Measurements from ENCODE around the gene PKD2.

DNA sequence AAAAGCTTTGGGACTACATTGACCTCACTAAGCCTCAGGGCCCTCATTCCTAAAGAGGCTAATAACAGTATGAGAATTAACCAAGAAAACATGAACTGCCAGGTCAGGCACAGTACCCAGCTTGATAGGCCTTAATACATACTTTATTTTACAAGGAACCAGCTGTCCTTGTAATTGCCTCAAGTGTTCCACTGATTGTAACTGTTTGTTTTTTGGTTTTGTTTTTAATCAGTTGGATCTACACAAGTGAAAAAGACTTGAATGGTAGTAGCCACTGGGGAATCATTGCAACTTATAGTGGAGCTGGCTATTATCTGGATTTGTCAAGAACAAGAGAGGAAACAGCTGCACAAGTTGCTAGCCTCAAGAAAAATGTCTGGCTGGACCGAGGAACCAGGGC lies 35.6 kb downstream of the PKD2 start:
- TF ChIP-seq CTCF (IDR thresholded peaks at IDR 0.05 in 8 of 11, conservative IDR thresholded peaks at IDR 0.05 in 3 of 11), result no peak
- no peak for TF ChIP-seq POLR2A (IDR thresholded peaks at IDR 0.05)

Data from spleen (tissue), 7 donors.